Gastrocnemius medialis (tissue), 4 donors: ENCODE measurements around the gene CD63.

Experiments
- POLR2A ChIP-seq, 2 donors: fragments of 450-650 bp; IDR thresholded peaks; one replicate each; pipeline ENCODE4 v1.6.1; 2017; ENCODE audit warnings: antibody characterized with exemption in 2 of 2, mild to moderate bottlenecking in 2 of 2, moderate library complexity in 2 of 2
- TF ChIP-seq, protein P1 (sequence below), 5 experiments: fragments of 450-650 bp in 3 of 5; fragments of 200-600 bp in 2 of 5; sonication (generic) in 2 of 5; IDR thresholded peaks in 4 of 5; conservative IDR thresholded peaks in 1 of 5; 1 replicate in 4 of 5; 2 replicates in 1 of 5; pipeline ENCODE4 v1.5.1; 2016 to 2019; ENCODE audit warnings: antibody characterized with exemption in 5 of 5, mild to moderate bottlenecking in 3 of 5, moderate library complexity in 3 of 5

DNA sequence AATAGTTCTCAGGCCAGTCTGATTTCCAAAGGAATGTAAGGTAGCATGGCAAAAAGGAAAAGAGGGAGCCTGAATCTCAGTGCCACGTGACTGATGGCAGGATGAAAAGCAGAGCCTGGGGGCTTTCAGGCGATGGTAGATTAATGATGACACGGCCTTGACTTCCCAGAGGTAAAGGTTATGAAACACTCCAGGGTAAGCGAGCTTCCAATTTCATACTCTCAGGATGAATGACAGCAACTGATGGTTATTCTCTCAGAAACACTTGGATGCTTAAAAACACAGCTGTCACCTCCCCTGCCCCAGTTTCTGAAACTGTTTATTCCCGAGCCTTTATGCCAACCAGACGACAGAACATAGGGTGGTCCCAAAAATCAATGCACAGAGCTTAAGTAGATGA, 42.9 kb upstream of the CD63 start:
- TF ChIP-seq, protein P1, sequence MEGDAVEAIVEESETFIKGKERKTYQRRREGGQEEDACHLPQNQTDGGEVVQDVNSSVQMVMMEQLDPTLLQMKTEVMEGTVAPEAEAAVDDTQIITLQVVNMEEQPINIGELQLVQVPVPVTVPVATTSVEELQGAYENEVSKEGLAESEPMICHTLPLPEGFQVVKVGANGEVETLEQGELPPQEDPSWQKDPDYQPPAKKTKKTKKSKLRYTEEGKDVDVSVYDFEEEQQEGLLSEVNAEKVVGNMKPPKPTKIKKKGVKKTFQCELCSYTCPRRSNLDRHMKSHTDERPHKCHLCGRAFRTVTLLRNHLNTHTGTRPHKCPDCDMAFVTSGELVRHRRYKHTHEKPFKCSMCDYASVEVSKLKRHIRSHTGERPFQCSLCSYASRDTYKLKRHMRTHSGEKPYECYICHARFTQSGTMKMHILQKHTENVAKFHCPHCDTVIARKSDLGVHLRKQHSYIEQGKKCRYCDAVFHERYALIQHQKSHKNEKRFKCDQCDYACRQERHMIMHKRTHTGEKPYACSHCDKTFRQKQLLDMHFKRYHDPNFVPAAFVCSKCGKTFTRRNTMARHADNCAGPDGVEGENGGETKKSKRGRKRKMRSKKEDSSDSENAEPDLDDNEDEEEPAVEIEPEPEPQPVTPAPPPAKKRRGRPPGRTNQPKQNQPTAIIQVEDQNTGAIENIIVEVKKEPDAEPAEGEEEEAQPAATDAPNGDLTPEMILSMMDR (IDR thresholded peaks at IDR 0.05 in 4 of 5, conservative IDR thresholded peaks at IDR 0.05 in 1 of 5), result no peak
- TF ChIP-seq POLR2A (IDR thresholded peaks at IDR 0.05), result no peak
